Breast epithelium (tissue), 4 donors: ENCODE measurements around the gene FCGR2B. TPM values are rescaled to one million over a fixed set of nuclear protein-coding genes. Genes with fewer than 3 reads are reported as not detected.
"Not testable (repeated sequence)": the region's sequence is repeated elsewhere in the genome, so short reads cannot be mapped to it uniquely, and the experiment has no call there.

ENCODE experiments used
- DNase-seq, 2 donors: peaks; one replicate each; pipeline ENCODE4 v3.0.0-alpha.2; 2019; ENCODE audit warnings: low spot score in 2 of 2
- H3K27ac ChIP-seq, 2 donors: fragments of 200-600 bp; sonication (generic) in 1 of 2; one replicate each; pipeline ENCODE4 v1.5.1; 2016 to 2019; ENCODE audit warnings: mild to moderate bottlenecking in 1 of 2
- H3K27me3 ChIP-seq, 2 donors: fragments of 200-600 bp; sonication (generic) in 1 of 2; one replicate each; pipeline versions ENCODE4 v1.5.1 to v1.6.0; 2017 to 2019; ENCODE audit warnings: control low read depth in 1 of 2, mild to moderate bottlenecking in 1 of 2
- H3K36me3 ChIP-seq: fragments of 200-600 bp; one replicate; pipeline ENCODE4 v1.5.1; 2019
- H3K4me1 ChIP-seq, 2 donors: fragments of 200-600 bp; sonication (generic); one replicate each; pipeline ENCODE4 v1.5.1; 2016 to 2019; ENCODE audit warnings: control low read depth in 1 of 2
- H3K4me3 ChIP-seq, 3 donors: fragments of 200-600 bp; sonication (generic); 1 replicate in 2 of 3; 2 replicates in 1 of 3; pipeline ENCODE4 v1.5.1; 2016 to 2019; ENCODE audit warnings: mild to moderate bottlenecking in 3 of 3, moderate library complexity in 2 of 3
- H3K9me3 ChIP-seq, 2 donors: fragments of 200-600 bp; sonication (generic) in 1 of 2; one replicate each; pipeline ENCODE4 v1.5.1; 2016 to 2019; ENCODE audit warnings: control low read depth in 1 of 2
- POLR2AphosphoS5 ChIP-seq, 3 donors: sonication (generic); formaldehyde crosslinking; IDR thresholded peaks; one replicate each; pipeline ENCODE4 v1.6.1; 2017; ENCODE audit warnings: antibody characterized with exemption in 3 of 3
- intact Hi-C: fragments of 100-400 bp; cut with DNase I; formaldehyde crosslinking; loops from one replicate; pipeline ENCODE4 v1.15.1; 2023; ENCODE audit warnings: low total_unique reads
- total RNA-seq, 3 donors: library from RNA; depleted of rRNA; stranded (reverse); fragments of >200 nt; gene quantifications; one replicate each; pipeline ENCODE4 v1.1.0, GENCODE V29; 2016

Gene FCGR2B
- total RNA-seq, result 100 to 1,000 TPM in 1 of 3 donors, 10 to 100 TPM in 1, 1 to 10 TPM in 1; 5.6 to 124 (median 40.0) TPM

DNA sequence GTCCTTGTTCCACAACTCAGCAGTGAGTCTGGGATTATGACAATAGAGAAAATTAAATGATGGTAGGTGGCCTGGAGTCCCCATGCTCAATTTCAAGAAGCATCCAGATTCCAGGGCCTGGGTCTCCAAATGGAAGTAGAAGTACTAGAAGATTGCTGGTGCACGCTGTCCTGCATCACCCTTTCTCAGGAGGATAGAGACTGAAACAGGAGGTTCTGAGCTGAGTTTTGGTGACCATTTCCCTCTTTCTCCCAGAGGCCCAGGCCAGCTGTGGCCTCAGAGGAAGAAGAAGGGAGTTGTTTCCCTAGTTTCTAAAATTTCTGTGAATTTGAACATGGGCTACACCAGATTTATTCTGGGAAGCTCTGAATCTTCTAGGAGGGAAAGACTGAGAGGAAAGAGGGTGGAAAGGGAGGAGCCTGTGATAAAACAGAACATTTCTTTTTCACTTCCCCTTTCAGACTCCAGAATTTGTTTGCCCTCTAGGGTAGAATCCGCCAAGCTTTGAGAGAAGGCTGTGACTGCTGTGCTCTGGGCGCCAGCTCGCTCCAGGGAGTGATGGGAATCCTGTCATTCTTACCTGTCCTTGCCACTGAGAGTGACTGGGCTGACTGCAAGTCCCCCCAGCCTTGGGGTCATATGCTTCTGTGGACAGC, at the start of gene FCGR2B:
FCGR2B (plus strand) TSS at position 460 of the 656 bp plus-strand sequence; CDS start at position 559, 99 bp downstream.
- DNase-seq, intact Hi-C loops, H3K4me3 ChIP-seq, H3K4me1 ChIP-seq, H3K36me3 ChIP-seq, H3K27ac ChIP-seq, H3K9me3 ChIP-seq, H3K27me3 ChIP-seq: not testable (repeated sequence)

DNA sequence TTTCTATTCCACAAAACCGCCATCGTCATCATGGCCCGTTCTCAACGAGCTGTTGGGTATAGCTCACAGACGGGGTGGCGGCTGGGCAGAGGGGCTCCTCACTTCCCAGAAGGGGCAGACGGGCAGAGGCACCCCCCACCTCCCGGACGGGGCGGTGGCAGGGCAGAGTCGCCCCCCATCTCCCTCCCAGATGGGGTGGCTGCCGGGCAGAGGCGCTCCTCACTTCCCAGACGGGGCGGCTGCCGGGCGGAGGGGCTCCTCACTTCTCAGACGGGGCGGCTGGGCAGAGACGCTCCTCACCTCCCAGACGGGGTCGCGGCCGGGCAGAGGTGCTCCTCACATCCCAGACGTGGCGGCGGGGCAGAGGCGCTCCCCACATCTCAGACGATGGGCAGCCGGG, 46.5 kb upstream of the FCGR2B start:
- H3K27me3 ChIP-seq, H3K4me1 ChIP-seq, H3K9me3 ChIP-seq, H3K27ac ChIP-seq, intact Hi-C loops, DNase-seq, H3K36me3 ChIP-seq, H3K4me3 ChIP-seq: not testable (repeated sequence)

DNA sequence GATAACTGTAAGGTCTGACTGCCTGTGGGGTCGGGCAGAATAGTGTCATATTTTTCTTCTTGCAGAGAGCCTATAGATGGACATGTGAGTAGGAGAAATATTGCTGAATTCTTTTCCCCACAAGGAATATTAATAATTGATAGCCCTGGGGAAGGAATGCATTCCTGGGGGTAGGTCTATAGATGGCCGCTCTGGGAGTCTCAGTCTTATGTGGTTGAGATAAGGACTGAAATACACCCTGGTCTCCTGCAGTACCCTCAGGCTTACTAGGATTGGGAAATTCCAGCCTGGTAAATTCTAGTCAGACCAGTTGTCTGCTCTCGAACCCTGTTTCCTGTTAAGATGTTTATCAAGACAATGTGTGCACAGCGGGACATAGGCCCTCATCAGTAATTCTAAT, 44.4 kb upstream of the FCGR2B start:
- H3K4me3 ChIP-seq, H3K27ac ChIP-seq, H3K9me3 ChIP-seq, H3K36me3 ChIP-seq, H3K4me1 ChIP-seq, intact Hi-C loops, H3K27me3 ChIP-seq, DNase-seq: not testable (repeated sequence)

- DNase-seq, H3K4me3 ChIP-seq, H3K27me3 ChIP-seq, H3K4me1 ChIP-seq, intact Hi-C loops, H3K9me3 ChIP-seq, H3K27ac ChIP-seq, H3K36me3 ChIP-seq: not testable (repeated sequence)
Measured at GRCh38 chr1:161620399-161620798, 42.5 kb upstream of the FCGR2B start.

GRCh38 chr1:161621181-161622000, 41.6 kb upstream of the FCGR2B start:
- H3K4me1 ChIP-seq, result not testable (repeated sequence)
- DNase-seq, result peak in 1 of 2 donors; percentile 53

DNA sequence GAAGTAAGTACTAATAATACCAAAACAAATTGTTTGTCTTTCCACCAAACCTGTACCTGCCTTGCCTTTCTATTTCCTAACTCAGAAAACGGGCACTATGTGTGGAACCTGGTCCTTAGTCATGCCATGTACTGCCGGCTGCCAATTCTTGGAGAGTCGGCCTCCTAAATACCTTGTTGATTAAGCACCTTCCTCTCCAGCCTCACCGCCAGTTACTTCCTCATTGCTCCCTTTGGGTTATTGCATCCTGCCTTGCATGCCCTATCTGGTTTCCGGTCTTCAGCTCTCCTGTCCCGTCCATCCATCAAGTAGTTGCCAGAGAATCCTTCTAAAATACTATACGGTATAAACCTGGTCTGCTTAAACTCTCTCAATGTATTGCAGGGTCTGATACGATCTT, 40.9 kb upstream of the FCGR2B start:
- H3K27ac ChIP-seq, result not testable (repeated sequence)

More at GRCh38 chr1:161621181-161622000, 41.6 kb upstream of the FCGR2B start:
- H3K36me3 ChIP-seq, intact Hi-C loops, H3K9me3 ChIP-seq, H3K27ac ChIP-seq, H3K27me3 ChIP-seq: not testable (repeated sequence)
- H3K4me3 ChIP-seq, result peak overlapping the region; percentile 36 to 67 (median 50)
- peak in 1 of 3 donors; percentile 28 for TF ChIP-seq POLR2AphosphoS5 (IDR thresholded peaks at IDR 0.05)

DNA sequence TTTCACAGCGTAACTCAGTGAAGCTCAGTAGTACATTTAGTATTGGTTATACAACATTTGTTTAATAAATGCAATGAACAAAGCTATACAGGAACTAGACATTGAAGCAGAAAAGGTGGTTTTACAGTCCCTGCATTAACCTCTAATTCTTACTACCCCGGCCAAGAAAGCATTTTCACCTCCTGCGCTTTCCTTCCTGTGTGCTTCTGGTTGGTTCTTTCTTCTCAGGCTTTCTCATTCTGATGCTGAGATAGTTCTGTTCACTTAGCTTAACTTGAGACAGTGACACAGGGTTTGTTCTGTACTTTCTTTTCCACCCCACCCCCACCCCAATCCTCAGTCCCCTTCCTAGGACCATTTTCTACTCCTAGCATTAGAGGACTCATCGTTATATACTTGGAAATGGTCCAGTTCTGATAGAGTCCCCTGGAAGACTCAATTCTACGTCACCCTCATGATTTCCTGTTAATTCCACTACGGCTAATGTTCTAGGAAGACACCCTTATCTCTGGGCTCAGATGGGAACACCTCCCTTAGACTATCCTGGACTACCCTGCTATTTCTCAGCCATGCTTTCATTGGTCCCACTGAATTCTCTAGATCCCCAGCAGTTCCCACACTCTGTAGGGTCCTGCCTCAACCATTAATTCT, 39.4 kb upstream of the FCGR2B start:
- H3K4me3 ChIP-seq, H3K9me3 ChIP-seq, H3K27ac ChIP-seq: not testable (repeated sequence)

More for the DNA sequence above, 40.9 kb upstream of the FCGR2B start:
- DNase-seq, H3K9me3 ChIP-seq, H3K36me3 ChIP-seq, H3K27me3 ChIP-seq, H3K4me1 ChIP-seq, intact Hi-C loops: not testable (repeated sequence)
- peak overlapping the region in 1 of 3 donors; percentile 50 for H3K4me3 ChIP-seq

GRCh38 chr1:161624605-161625004, 38.3 kb upstream of the FCGR2B start:
- H3K9me3 ChIP-seq, H3K4me1 ChIP-seq, H3K27ac ChIP-seq, H3K4me3 ChIP-seq, H3K27me3 ChIP-seq, H3K36me3 ChIP-seq, intact Hi-C loops, DNase-seq: not testable (repeated sequence)

More for the DNA sequence above, 39.4 kb upstream of the FCGR2B start:
- DNase-seq, H3K27me3 ChIP-seq, H3K36me3 ChIP-seq, intact Hi-C loops, H3K4me1 ChIP-seq: not testable (repeated sequence)

DNA sequence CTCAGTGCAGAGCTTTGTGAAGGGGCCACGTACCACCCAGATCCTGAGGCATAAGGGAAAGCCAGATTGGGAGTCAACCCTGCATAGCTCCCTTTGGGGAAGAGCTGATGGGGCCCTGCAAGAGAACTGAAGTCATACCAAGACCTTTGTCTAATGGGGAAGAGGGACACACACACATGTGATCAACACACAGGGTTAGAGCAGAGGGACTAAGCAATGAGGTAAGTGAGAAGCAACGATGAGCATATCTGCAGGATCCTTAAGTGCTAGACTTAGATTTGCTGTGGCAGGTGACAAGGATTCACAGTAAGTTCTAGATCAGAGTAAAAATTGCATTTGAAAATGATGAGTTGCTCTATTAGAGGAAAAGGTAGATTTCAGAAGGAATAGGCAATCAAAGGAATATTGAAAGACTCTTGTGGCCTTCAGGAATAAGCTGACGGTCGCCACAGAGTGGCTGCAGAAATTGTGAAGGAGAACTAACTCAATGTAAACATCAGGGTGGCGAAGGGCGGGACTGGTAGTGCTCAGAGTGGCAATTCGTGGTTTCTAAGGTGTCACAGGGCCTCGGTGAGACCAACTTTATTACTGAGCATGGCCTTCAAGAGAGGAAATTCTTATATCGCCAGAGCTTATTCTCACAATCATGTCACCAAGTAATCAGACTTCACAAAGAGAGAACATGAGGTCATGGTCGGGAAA, 36.3 kb upstream of the FCGR2B start:
- DNase-seq, H3K27me3 ChIP-seq, H3K4me1 ChIP-seq, H3K4me3 ChIP-seq, H3K36me3 ChIP-seq, H3K9me3 ChIP-seq, H3K27ac ChIP-seq, intact Hi-C loops: not testable (repeated sequence)

GRCh38 chr1:161630128-161630742, 32.7 kb upstream of the FCGR2B start:
- H3K4me3 ChIP-seq, H3K27ac ChIP-seq, H3K36me3 ChIP-seq, DNase-seq, H3K4me1 ChIP-seq, intact Hi-C loops, H3K27me3 ChIP-seq, H3K9me3 ChIP-seq: not testable (repeated sequence)
